HG02852 (cell line): Measurements from ENCODE around the gene PRR5.
"Not testable (repeated sequence)": the region's sequence is repeated elsewhere in the genome, so short reads cannot be mapped to it uniquely, and the experiment has no call there.

Experiments used
- ATAC-seq: cut with Tn5 transposase; IDR thresholded peaks from one replicate; pipeline ENCODE4 v1.9.1; 2021; ENCODE audit warnings: mild to moderate bottlenecking, moderate library complexity; ENCODE audit not compliant: unreplicated experiment

Gene PRR5, protein sequence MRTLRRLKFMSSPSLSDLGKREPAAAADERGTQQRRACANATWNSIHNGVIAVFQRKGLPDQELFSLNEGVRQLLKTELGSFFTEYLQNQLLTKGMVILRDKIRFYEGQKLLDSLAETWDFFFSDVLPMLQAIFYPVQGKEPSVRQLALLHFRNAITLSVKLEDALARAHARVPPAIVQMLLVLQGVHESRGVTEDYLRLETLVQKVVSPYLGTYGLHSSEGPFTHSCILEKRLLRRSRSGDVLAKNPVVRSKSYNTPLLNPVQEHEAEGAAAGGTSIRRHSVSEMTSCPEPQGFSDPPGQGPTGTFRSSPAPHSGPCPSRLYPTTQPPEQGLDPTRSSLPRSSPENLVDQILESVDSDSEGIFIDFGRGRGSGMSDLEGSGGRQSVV

DNA sequence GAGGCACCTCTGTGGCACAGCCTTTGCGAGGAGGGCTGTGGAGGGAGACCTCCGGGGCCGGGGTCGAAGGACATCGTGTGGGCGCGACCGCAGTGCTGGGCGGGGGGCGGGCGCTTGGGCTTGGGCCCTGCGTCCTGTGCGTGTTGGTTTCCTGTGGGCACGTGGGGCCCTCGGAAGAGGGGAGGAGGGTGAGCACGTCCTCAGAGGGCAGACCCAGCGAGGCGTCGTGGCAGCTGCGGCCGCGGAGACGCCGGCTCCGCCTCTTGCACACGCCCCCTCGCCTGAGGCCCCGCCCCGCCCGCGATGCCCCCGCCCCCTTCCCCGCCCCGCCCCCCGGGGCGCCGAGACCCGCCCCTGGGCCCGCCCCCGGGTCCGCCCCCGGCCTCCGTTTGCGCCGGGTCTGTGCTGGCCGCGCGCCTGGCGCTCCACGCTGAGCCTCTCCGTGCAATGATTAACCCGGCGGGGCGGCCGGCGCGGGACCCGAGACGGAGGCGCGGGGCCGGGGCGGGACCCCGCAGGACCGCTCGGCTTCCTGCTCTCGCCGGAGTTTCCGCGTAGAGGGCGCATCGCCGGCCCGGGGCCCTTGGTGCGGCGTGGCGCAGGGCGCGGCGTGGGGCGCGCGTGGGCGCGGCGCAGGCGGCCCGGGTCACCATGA is at the start of gene PRR5:
Gene PRR5, plus strand, starts transcription at position 381 of the 655 bp plus-strand sequence. Its CDS starts 271 bp downstream, at position 652.
- peak; percentile 54 for ATAC-seq

DNA sequence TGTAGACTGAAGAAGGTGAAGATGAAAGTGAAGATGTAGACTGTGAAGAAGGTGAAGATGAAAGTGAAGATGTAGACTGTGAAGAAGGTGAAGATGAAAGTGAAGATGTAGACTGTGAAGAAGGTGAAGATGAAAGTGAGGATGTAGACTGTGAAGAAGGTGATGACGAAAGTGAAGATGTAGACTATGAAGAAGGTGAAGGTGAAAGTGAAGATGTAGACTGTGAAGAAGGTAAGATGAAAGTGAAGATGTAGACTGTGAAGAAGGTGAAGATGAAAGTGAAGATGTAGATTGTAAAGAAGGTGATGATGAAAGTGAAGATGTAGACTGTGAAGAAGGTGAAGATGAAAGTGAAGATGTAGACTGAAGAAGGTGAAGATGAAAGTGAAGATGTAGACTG is 49.1 kb upstream of the PRR5 start:
- not testable (repeated sequence) for ATAC-seq

DNA sequence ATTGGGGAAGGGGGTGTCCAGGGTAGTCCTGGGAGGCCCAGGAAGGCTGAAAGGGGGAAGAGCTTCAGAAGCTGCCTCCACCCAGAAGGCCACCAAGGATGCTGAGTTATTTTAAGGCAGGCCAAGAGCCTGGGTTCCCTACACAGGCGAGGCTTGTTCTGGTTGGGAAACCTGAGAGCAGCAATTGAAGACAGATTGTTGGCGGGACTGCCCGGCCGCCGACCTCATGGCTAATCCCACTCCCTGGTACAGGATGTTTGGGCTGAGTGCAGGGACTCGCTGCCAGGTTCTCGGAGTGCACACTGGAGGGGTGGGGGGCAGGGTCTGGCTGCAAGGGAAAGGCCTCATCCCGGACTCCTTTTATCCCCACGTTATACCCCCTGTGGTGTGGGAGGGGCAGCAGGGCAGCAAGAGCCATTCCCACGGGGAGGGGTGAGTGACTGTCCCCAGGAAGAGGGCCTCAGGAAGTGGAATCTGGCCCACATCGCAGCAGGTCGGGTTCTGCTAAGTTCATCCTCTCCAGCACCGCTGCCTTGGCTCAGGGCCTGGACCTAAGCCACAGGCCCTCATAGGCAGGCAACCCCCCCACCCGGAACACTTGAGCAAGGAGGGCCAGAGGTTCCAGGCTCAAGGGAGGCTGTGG is 43.6 kb upstream of the PRR5 start:
- no peak for ATAC-seq

DNA sequence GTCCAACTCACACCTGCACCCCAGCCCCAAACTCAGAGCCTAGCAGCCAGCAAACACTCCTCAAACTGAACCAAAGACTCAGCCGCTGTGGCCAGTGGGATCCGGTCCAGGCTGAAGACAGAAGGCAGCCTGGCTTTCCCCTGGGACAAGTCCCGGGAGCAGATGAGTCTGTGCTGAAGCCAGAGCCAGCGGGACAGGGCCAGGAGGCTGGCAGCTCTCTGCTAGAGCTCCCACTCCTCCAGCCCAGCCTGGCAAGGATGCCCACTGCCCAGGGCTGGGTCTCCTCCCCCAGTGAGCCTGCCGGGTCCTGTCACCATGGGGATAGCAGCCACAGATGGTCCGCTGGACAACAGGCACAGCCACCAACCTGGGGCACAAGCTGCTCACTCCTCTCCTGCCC is 42.9 kb upstream of the PRR5 start:
- ATAC-seq, result no peak

DNA sequence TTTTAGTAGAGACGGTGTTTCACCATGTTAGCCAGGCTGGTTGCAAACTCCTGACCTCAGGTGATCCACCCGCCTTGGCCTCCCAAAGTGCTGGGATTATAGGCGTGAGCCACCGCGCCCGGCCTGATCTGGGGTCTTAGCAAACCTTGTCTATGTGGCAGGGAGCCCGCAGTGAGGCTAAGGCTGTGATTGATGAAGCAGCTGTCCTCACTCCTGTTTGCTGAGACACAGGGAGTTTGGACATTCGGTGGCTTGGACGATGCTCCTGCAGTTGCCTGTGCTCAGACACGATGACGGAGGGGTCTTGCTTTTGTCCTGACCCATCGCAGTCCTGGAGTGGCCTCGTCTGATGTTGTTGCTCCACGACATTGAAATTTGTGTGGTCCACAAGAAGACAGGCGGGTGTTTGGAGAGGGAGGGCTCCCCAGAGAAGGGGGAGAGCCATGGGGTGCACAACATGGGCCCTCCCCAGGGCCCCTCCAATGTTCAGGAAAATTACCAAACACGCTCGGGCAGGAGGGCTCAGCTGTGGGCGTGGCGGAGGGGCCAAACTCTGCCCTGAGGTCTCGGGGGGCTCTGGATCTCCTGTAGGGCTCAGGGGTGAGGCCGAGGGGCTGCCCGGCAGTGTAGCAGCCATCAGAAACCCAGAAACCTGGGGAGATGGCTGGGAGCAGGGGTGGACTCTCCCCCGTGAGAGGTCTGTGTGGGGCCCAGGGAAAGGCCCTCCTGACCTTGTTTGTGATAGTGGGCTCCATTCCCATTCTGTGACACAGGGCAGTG is 41.8 kb upstream of the PRR5 start:
- no peak for ATAC-seq

DNA sequence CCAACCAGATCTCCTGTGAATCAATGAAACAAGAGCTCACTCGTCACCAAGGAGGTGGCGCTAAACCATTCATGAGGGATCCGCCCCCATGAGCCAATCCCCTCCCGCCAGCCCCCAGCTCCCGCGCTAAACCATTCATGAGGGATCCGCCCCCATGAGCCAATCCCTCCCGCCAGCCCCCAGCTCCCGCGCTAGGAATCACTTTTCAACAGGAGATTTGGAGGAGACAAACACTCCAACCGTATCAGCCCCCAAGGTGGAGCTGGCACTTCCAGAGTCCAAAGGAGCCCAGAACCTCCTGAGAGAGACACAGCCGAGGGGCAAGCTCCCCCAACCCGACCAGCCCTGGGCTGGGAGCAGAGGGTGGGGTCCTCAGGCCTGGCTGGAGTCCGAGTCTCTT is 40.9 kb upstream of the PRR5 start:
- ATAC-seq, result no peak

DNA sequence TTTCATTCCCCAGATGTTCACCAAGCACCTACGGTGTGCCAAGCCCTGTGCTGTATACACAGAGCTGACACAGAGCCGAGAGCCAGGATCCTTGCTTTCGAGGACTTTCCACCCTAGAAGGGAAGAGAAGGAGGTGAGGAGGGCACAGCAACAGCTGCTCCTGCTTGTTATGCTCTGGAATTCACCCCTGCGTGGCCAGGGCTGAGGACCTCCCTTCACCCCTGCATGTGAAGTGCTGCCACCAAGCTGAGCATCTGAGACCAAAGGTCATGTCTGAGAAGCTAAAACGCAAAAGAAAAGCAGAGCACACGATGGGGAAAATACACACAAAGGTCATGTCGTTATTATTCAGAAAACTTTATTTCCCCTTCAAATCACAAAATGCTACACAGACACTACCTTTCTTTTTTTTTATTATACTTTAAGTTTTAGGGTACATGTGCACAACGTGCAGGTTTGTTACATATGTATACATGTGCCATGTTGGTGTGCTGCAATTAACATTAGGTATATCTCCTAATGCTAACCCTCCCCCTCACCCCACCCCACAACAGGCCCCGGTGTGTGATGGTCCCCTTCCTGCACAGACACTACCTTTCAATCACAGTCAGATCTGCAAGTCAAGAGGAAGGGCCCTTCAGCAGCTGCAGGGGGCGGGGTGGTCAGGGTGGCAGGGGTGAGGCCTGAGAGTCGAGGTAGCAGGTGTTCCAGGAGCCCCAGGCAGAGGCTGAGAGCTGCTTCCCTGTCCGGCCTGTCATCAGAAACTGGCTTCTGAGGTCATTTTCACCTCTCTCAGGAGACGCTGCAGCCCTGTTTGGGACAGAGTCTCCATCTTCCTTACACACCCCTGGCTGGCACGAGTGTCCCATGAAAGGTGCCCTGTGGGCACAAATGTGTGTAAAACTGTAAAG is 40.1 kb upstream of the PRR5 start:
- ATAC-seq, result no peak

DNA sequence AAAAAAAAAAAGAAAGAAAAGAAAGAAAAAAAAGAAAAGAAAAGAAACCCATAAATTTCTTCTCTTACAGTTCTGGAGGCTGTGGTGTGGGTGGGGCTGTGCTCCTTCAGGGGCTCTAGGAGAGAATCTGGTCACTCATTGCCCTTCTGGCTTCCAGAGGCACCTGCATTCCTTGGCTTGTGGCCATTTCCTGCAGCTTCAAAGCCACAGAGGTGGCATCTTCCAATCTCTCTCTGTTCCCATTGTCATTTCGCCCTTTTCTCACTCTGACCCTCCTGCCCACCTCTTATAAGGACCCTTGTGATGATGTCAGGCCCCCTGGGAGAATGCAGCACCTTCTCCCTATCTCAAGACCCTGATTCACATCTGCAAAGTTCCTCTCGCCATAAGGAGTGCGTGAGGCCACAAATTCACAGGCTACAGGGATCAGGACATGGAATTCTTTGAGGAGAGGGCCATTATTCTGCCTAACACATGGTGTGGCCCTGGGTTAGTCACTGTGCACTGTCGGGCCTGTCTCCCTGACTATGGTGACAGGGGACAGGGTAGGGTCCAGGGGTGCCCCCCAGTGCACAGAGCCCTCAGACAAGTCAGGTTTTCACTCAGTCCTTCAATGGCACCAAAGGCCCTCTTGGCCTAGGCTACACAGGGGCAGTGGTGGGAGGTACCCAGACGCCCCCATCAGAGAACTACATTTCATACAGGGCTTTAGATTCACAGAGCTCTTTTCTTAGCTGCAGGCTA is 38.6 kb upstream of the PRR5 start:
- ATAC-seq, result no peak

DNA sequence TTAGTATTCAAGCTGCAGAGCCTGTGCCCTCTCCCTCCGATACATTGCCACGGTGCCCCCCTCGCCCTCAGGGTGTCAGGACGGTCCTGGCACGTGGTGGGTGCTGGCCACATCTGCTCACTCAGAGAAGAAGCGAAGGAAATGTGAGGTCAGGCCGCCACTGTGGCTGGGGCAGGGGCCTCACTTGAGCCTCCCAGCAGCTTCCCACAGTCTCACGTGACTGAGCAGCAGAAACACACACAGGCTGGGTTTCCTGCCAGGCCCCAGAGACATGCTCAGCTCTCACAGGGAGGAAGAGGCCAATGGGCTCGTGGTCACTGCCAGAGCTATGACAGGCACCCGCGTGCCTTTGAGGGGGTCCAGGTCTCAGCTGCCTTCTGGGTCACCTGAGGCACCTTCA is 37.9 kb upstream of the PRR5 start:
- no peak for ATAC-seq

DNA sequence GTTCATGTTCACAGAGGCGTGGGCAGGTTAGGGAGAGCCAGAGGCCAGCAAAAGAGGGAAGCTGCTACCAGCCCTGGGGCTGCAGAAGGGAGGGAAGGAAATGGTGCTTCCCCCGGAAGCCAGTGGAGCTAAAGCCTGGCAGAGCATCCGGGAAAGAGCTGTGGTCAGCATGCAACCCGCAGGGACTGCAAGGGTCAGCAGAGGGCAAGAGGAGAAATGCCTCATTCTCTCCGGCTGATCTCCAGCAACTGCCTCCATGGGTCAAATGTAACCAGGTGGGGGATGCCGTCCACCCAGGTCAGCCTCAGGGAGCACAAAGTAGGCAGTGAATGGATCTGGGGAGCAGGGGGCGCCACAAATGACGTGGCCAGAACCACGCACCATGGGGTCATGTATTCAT is 36.9 kb upstream of the PRR5 start:
- no peak for ATAC-seq

DNA sequence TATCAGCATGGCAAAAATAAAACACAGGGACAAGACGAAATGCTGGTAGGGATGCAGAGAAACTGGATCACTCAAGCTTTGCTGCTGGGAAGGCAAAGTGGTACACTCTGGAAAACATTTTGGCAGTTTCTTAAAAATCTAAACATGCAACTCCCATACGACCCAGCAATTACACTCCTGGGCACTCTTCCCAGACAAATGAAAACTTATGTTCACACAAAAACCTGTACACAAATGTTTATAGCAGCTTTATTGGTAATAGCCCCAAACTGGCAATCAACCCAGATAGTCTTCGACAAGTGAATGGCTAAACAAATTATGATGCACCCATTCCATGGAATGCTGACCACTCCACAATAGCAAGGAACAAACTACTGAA is 35.8 kb upstream of the PRR5 start:
- ATAC-seq, result no peak

DNA sequence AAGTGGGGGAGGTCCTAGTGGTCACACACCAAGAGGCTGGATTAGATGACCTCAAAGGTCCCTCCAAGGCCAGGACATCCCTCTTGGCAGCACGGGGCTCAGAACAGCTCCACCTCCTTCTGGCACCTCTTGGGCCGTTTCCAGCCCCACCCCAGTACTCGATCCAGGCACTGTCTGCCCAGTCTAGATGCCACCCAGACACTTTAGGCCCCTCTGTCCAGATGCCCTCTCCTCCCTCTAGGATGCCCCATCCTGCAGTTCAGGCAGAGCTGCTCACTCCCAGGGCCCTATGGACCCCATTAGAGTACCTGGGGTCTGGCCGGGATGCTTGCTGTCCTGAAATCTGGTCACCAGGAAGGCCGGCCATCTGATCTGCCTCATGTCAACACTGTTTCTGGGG is 34.7 kb upstream of the PRR5 start:
- ATAC-seq, result no peak

DNA sequence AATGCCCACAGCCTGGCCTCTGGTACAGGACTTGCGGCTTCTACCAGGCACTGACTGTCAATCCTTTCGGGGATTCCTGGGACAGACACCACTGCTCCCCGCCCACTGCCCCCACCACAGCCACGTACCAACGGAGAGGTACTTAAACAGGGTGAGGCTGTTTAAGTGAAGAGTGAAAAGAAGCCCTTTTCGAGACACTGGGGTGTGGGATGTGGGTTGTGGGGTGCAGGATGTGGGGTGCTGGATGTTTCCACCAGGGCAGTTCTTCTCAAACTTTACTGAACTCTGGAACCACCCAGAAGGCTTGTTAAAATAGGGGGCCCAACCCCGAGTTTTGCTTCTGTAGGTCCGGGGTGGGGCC is 34.2 kb upstream of the PRR5 start:
- ATAC-seq, result no peak

DNA sequence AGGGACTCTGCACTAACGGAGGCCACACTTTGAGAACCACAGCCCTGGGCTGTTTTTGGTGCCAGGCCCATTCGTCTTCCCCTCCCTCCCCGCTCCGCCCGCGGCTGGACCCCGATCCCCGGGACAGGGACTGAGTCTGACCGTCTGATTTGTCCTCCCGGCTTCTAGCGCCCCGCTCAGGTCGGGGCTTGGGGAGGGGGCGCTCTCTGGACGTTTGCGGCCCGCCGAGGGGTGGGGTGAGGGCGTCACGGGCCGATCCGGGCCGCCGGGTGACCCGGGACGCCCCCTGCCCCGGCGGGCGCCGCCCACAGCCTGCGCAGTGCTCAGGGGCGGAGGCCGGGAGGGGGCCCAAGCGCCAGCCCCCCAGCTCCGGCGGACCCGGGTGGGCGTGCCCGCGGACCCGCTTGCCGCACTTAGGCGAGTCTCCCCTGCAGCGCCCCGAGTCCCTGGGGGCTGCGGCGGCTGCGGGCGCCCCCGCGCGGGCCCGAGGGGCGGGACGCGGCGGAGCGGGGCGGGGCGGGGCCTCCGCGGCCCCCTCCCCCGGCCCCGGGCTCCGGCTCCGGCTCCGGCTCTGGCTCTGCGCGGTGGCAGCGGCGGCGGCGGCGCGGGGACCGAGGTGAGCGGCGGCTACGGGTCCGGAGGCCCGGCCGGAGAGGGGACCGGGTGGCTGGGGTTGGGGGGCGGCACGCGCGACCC is 33.7 kb upstream of the PRR5 start:
- ATAC-seq, result no peak

DNA sequence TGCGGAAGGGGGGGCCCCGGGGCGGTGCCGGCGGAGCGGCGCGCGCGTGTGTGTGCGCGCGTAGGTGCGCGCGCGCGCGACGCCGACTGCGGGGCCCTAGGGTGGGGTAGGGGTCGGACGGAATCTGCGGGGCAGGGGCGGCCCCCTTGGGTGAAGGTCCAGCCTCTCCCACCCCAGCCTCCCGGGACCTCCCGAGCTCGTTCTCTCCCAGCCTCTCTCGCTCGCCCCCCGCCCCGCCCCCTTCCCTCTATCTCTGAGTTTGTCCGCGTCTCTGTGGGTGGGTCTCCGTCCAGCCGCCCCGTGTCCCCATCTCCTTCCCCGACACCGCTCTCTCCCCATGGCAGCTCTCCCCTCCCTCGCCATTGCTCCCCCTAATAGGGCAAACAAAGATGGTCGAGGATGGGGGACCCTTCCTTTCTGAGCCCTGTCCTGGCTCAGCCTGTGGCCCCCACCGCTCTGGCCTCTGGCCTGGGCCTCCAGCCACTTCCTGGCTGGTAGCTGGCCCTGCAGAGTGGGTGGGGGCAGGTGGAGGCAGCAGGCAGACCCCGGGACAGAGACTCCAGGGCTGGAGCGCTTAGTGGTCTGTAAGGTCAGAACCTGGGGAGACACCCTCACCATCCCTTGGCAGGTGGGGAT is 33.0 kb upstream of the PRR5 start:
- ATAC-seq, result no peak

DNA sequence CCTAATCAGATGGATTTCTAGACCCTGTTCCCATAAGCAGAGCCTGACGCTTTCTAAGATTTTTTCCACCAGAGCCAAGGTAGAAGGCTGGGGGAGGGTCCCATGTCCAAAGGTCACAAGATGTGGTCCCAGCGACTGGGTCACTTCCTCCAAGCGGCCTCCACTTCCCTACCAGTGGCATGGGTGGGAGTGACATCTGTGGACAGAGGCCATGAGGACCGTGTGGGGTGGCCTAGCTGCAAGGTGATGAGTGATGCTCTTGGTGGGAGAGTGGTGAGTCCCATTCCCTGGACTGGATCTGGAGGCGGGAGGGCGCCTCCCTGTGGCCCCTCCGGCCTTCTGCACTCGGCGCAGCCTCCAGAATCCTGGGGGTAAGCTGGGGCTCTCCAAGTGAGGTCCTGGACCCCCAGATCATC is 32.4 kb upstream of the PRR5 start:
- ATAC-seq, result no peak

DNA sequence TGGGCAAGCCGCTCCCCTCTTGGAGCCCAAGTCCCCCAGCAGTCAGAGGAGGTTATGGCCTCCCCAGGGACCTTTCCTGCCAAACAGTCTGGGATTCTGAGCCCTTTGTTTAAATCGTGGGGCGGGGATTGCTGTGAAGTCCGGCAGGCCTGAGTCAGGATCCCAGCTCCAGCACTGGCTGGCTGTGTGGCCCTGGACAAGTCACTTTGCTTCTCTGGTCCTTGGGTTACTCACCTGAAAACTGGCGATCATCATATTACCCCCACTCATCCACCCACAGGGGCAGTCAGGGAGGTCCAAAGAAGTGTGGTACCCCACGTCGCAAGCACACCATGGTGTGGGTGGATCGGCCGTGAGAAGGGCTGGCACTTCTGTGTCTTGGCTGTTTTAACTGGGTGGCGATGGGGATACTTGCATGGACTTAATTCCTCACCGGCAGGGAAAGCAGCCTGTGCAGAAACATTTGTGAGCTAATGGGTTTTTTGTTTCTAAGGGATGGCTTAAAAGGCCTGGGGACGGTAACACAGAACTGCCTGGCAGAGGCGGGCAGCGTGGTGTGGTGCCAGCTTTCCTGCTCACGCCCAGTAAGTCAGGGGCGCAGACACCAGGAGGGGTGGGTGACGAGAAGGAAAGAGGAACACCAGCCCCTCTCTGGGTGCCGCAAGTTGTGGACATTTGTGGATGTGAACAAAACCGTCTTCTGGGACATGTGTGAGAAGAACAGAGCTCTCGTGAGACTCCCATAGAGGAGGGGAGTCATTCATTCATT is 31.6 kb upstream of the PRR5 start:
- ATAC-seq, result no peak

DNA sequence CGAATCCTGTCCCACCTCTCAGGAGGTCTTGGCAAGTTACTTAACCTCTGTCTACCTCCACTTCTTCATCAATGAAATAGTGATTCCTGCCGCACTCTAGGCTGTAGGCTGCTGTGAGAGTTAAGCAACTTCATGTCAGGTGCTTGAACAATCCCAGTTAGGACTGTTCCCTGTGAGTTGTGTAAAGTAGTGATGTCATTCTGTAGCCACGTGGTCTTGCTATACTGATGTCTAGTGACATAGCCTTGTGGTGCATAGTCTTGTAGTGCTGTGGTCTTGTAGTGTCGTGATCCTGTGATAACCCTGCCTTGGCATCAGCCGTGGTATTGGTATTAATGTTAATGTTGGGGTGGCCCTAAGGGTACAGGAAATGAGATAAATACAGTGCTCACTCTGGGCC is 30.3 kb upstream of the PRR5 start:
- ATAC-seq, result no peak
